HG03575 (cell line): ENCODE data around the gene PROM2.

Experiments
- ATAC-seq: cut with Tn5 transposase; IDR thresholded peaks from one replicate; pipeline ENCODE4 v1.9.1; 2021; ENCODE audit not compliant: unreplicated experiment, insufficient number of reproducible peaks, low FRiP score; ENCODE audit errors: extremely low read depth

Gene PROM2

GRCh38 chr2:95329401-95329800 lies 55.2 kb downstream of the PROM2 start:
- no peak for ATAC-seq

DNA sequence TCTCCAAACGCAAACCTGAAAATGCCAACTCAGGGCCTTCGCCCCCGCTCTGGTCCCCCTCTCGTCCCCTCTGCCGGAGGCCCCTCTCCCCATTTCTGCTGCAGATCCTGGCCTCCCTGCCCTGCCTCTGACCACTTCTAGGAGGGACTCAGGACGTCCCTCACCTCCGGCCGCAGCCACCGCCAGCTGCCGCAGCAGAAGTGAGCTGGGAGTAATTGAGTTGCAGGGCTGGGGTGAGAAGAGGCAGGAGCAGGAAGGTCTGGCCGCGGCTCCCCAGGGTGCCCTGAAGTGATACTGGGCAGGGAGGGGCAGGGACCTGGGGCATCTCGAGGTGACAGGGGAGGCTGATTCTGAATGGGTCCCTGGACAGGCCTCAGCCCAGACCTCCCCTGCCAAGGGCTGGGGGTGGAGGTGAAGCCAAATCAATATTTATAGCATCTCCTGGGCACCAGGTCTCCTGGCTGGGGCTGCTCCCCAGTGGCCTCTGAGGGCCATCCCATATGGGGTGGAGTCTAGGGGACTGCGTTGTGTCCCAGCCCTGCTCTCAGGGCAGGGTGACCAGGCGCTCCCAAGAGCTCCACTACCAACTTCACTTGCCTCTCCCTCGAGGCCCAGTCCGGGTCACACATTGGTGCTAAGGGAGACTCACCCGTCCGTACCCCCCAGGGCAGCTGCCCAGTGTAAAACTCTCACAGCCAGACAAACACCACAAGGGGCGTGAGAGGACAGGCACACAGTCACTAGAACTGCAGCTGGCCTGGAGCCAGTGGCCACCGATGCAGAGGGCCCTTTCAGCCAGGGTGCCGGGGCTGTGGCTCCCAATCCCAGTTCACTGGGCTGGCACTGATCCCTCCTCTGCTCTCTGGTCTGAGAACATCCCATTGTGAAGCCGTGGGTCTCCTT lies 55.9 kb downstream of the PROM2 start:
- ATAC-seq, result no peak

DNA sequence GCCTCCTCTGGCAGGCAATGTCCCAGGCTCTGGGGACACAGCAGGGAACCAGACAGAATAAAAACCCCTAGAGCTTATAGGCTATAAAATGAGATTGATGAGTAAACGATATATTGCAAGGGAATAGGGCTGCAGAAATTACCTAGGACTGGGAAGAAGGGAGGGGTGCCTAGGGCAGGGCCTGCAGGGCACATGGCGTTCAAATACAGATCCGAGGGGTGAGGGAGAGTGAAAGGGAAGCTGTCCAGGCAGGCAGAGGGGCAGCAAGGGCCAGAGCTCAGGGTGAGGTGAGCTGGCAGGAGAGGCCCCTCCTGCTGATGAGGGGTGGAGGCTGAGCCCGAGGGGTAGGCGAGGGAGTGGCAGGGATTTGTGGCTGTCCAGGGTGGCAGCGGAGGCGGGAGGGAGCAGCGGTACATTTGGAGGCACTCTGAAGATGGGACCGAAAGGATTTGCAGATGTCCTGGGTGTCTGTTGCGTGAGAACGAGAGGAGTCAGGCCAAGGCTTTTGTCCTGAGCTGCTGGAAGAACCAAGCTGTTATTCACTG lies 56.6 kb downstream of the PROM2 start:
- no peak for ATAC-seq

- ATAC-seq, result no peak
Measured at GRCh38 chr2:95331606-95332005, 57.4 kb downstream of the PROM2 start.

DNA sequence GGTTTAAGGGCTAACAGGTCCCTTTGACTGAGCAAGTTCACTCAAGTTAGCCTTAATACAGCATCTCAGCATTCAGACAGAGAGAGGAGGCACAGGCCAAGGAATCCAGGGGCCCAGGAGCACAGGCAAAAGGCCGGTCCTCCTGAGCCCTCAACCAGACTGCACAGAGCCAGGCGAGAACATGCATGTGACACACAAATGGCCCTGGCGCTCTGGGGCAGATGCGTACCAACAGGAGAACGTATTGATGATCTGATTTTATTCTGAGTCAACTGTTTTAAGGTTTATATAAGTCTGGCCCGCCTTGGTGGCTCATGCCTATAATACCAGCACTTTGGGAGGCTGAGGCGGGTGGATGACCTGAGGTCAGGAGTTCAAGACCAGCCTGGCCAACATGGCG lies 57.8 kb downstream of the PROM2 start:
- no peak for ATAC-seq

GRCh38 chr2:95333056-95333455 lies 58.8 kb downstream of the PROM2 start:
- no peak for ATAC-seq

DNA sequence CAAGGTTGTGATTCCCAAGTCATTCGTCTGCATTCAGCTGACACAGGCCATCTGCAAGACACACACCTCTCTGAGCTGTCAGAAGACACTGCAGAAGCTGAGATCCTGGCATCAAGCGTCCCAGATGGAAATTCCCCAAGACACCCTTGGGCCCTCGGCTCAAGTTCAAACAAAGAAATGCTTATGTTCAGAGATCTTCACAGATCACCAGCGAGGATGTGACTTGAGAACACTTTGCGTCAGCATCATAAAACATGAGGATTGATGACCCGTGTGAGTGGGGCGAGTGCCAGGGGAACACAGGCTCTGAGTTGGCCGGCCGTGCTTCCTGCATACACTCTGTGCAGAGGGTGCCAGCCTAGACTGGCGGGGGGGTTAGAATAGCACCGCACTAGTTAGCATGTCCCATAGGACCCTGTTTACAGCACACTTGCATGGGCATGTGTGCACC lies 59.7 kb downstream of the PROM2 start:
- ATAC-seq, result no peak

GRCh38 chr2:95334916-95335641 lies 60.8 kb downstream of the PROM2 start:
- ATAC-seq, result no peak

DNA sequence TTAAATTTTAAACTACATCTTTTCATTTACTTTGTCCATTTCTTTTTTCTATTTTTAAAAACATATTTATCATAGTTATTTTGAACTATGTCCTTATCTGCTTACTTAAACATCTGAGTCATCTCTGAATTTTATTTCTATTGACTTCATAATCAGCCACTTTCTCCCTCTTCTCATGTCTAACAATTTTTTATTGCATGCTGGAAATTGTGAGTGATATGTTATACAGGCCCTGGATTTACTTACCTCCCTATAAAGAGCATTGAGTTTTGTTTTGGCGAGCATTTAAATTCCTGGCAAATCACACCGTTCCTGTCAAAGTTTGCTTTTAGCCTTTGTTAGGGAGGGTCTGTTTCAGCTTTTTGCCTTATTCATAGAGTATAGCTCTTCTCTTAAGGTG lies 62.2 kb downstream of the PROM2 start:
- no peak for ATAC-seq

DNA sequence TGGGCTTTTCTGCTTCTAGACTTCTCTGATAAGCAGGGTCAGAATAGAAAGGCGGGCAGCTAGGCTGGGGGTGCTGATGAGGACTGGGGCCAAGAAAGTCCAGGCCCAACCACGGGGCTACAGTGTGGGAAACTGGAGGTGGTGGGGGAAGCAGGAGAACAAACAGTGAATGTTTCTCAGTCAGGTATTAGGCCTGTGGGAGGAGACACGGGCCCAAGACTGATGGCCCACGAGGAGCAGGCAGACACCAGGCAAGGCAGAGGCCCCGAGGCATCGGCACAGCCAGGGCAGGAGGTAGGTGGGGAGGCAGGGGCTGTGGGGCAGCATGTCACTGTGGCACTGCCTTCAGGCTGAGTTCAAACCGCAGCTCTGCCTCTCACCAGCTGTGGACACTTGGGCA lies 63.6 kb downstream of the PROM2 start:
- ATAC-seq, result no peak
